ENCODE data around the gene GPR108. TPM values are rescaled to one million over a fixed set of nuclear protein-coding genes. Genes with fewer than 3 reads are reported as not detected.
A peak's percentile ranks its signal among the peaks of the same experiment; 100 is the strongest.

Gene GPR108
- total RNA-seq, 4 donors from 2014 or later, result 45.7 to 72.8 (median 52.0) TPM

DNA sequence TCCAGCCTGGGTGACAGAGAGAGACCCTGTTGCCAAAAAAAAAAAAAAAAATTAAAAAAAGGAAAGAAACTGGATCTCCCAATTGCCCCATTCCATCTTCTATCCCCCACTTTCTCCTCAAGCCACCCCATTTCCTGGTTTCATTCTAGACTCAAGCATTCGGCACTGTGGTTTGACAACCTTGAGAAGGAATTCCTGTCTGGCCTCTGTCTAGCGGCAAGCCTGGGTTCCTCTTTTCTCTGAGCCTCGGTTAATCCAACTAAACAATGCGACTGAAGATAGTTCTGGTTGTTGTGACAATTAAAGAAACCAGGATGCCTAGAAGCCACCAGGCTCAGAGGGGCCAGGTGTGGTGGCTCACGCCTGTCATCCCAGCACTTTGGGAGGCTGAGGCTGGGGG, 13.6 kb downstream of the GPR108 start:
- no peak for TF ChIP-seq CTCF (IDR thresholded peaks at IDR 0.05)
- TF ChIP-seq POLR2A (IDR thresholded peaks at IDR 0.05), result no peak
- Histone ChIP-seq H3K4me1 (peaks cover 0 to 54% (median 18%) of the 10 kb centered on the region in 3 donors), H3K4me3 (no peak overlapping the region), H3K9me3 (no peaks in the 10 kb centered on the region), H3K27me3 (no peaks in the 10 kb centered on the region), H3K27ac (peak overlapping the region in 3 of 4 donors; percentile 42 to 64 (median 59)), H3K36me3 (no peaks in the 10 kb centered on the region)
- intact Hi-C loops (cut with DNase I), result no loop called here
- DNase-seq, result no peak
- WGBS, 2 donors, result 36 to 40% methylated on average over 3 to 4 of the region's 5 CpGs

DNA sequence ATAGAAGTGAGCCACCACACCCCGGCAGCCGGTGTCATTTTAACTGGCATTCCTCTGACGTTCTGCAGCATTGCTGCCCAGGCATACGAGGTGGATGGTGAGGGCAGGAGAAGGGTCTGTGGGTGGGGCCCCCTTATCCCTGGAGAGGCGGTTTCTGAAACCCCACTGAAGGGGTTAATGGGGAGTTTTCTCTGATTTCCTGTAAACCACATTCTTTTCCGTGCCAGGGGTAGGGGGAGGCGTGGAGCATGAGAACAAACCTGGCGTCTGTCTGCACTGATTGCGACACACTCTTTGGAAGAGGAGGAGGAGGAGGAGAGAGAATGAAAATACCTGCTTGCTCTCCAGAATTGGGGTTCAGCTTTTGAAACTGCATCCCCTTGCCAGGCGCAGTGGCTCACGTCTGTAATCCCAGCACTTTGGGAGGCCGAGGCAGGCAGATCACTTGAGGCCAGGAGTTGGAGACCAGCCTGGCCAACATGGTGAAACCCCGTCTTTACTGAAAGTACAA, 14.2 kb downstream of the GPR108 start:
- no peak for TF ChIP-seq POLR2A (IDR thresholded peaks at IDR 0.05)
- TF ChIP-seq CTCF (IDR thresholded peaks at IDR 0.05), result no peak
- H3K9me3 ChIP-seq, result no peaks in the 10 kb centered on the region
- H3K36me3 ChIP-seq, result no peaks in the 10 kb centered on the region
- intact Hi-C loops (cut with DNase I), result no loop called here
- peak overlapping the region in 1 of 4 donors; percentile 16 for H3K4me3 ChIP-seq
- no peaks in the 10 kb centered on the region for H3K27me3 ChIP-seq
- WGBS, 2 donors, result 7 to 12% methylated on average over 11 to 12 of the region's 13 CpGs
- peaks cover 0 to 48% (median 18%) of the 10 kb centered on the region in 3 donors for H3K4me1 ChIP-seq
- H3K27ac ChIP-seq, result peak overlapping the region in 3 of 4 donors; percentile 42 to 64 (median 59)
- no peak for DNase-seq

DNA sequence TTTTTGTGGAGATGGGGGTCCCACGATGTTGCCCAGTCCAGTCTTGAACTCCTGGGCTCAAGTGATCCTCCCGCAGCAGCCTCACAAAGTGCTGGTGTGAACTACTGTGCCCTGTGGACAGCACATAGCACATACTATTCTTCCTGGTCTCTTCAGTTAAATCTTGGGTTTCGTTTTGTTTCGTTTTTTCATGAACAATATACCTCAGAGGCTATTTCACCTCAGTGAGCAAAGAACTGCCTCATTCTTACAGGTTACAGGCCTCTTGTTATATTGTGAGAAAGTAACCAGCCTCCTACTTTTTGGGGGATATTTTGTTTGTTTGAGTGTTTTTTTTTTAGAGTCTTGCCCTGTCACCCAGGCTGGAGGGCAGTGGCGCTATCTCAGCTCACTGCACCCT, 15.6 kb downstream of the GPR108 start:
- 49 to 75% methylated on average over 5 of the region's 5 CpGs for WGBS, 2 donors
- Histone ChIP-seq H3K27ac (peak overlapping the region in 3 of 4 donors; percentile 10 to 65 (median 64)), H3K4me1 (peaks cover 0 to 48% (median 18%) of the 10 kb centered on the region in 3 donors), H3K36me3 (no peaks in the 10 kb centered on the region), H3K9me3 (no peaks in the 10 kb centered on the region), H3K27me3 (peaks cover 0 to 2% (median 0%) of the 10 kb centered on the region in 4 donors), H3K4me3 (no peak overlapping the region)
- TF ChIP-seq POLR2A (IDR thresholded peaks at IDR 0.05) (no peak), CTCF (IDR thresholded peaks at IDR 0.05) (no peak)
- intact Hi-C loops (cut with DNase I), result no loop called here
- no peak for DNase-seq

DNA sequence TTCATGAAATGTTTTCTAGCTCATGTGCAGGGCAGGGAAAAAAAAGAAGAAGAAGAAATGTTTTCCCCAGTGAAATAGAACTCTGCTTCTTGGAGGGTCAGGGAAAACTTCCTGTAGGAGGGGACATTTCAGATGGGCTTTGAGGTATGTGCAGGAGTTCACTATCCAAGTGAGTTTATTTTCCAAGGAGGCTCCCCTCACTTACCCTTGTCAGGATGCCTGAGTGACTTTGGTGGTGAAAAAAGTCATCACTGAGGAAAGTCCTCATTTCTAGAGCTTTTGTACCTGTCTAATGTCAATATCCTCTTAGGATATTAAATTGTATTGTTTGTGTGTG, 16.3 kb downstream of the GPR108 start:
- Histone ChIP-seq H3K27me3 (peaks cover 0 to 5% (median 0%) of the 10 kb centered on the region in 4 donors), H3K27ac (peak overlapping the region in 3 of 4 donors; percentile 17 to 65 (median 62)), H3K9me3 (no peaks in the 10 kb centered on the region), H3K4me3 (no peak overlapping the region), H3K4me1 (peaks cover 0 to 48% (median 18%) of the 10 kb centered on the region in 3 donors), H3K36me3 (no peaks in the 10 kb centered on the region)
- TF ChIP-seq CTCF (IDR thresholded peaks at IDR 0.05) (no peak), POLR2A (IDR thresholded peaks at IDR 0.05) (no peak)
- DNase-seq, result no peak
- intact Hi-C loops (cut with DNase I), result no loop called here

GRCh38 chr19:6720369-6721137, 16.8 kb downstream of the GPR108 start, which contains the start of gene C3:
TSS of gene C3 (minus strand) at chr19:6720650. CDS start at chr19:6720589, 61 bp downstream.
- Histone ChIP-seq H3K27ac (peak within 1 kb of the TSS in 3 of 4 donors; percentile 17 to 65 (median 62)), H3K4me1 (peaks cover 0 to 48% (median 18%) of the 10 kb centered on the region in 3 donors), H3K9me3 (no peaks in the 10 kb centered on the region), H3K4me3 (peak within 1 kb of the TSS in 2 of 4 donors; percentile 29 to 57), H3K27me3 (peaks cover 0 to 5% (median 0%) of the 10 kb centered on the region in 4 donors), H3K36me3 (no peaks in the 10 kb centered on the region)
- 36 to 66% methylated on average over 3 to 4 of the region's 4 CpGs for WGBS, 2 donors
- TF ChIP-seq POLR2A (IDR thresholded peaks at IDR 0.05) (peak in 1 of 4 donors; percentile 27), CTCF (IDR thresholded peaks at IDR 0.05) (no peak)
- DNase-seq, result no peak
- intact Hi-C loops (cut with DNase I), result no loop called here

All from esophagus squamous epithelium (tissue), 5 donors.